Head of caudate nucleus (tissue), 42 donors: ENCODE data around the gene RNF167.
A peak's percentile ranks its signal among the peaks of the same experiment; 100 is the strongest.

ENCODE experiments used
- DNase-seq, 42 donors: peaks; one replicate each; pipeline versions ENCODE4 v3.0.0 to v3.0.0-alpha.2; 2020 to 2021; ENCODE audit warnings: mixed read lengths in 7 of 42
- intact Hi-C: fragments of 100-400 bp; cut with DNase I; formaldehyde crosslinking; loops from one replicate; pipeline ENCODE4 v1.15.0; 2022

RNF167 gene

DNA sequence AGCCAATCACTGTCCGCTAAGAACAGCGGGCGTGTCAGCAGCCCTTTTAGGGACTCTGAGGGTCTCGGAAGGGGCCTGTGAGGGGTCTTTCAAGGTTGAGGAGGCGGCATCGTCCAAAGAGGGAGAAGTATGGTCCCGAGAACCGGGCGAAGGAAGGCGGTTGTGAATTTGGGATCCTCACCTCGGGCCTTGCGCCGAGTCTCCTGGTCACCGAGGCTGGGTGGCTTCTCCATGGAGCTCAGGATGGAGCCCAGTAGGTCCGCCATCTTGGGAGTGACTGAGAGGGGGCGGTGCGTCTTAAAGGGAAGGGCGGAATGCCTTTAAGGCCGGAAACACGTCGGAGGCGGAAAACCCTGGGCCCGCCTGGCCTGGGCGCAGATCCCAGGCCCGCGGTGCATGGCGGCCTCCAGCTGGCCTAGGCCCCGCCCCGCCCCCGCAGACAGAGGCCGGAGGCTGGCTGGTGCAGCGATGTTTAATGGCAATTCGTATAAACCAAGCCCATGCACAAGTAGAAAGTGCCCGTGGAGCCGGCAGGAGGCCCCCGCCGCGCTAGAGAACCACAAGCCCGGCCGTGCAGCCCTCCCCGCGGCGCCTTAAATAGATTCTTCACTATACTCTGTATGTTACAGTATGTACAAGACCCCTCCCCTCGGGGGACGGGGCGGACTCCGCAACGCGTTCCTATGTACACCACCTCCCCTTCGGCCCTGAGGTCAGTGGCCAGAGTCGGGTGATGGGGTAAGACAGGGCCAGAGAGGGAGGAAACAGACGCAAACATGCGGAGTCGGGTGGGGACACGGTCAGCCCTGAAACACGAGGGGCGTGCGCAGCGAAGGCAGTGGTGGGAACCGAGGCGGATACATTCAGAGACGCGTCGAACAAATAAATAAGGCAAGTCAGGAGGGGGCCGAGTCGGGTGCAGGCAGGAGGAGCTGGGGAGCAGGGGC is 27.7 kb downstream of the RNF167 start, which contains the start of gene SPAG7:
Gene SPAG7, minus strand, starts transcription at position 279 of the 947 bp plus-strand sequence. Its CDS starts 13 bp downstream, at position 266.
- intact Hi-C loops = loop anchor here (2.0 kb wide), 1 partner anchor 19 kb away; the partner anchor contains the start of gene PFN1
- peak; percentile 91 to 98 (median 95) for DNase-seq

DNA sequence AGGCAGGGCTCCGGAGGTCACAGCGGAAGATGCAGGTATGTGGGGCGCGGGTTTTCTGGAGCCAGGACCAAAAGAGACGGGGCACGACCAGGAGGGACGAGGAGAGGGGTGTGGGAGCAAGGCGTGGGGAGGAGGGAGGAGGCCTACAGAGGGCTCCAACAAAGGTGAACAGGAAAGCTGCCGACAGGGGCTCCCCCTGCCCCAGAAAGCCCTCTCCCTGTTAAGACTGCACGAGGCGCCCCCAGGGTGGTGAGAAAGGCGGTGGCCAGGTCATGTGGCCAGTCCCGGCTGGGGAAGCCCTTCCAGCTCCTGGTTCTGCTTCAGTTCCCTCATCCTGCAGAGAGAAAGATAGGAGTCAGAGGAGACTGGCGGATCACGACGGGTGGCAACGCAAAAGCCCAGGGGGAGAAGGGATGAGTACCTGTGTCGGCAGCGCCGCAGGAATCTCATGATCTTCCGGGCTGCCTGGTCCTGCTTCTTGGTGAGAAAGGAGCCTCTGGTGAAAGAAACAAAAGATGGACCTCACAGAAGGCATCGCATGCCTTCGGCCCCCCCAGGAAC is 28.5 kb downstream of the RNF167 start:
- DNase-seq = peak in 15 of 42 donors; percentile 12 to 53 (median 31)
- intact Hi-C loops = no loop called here

DNA sequence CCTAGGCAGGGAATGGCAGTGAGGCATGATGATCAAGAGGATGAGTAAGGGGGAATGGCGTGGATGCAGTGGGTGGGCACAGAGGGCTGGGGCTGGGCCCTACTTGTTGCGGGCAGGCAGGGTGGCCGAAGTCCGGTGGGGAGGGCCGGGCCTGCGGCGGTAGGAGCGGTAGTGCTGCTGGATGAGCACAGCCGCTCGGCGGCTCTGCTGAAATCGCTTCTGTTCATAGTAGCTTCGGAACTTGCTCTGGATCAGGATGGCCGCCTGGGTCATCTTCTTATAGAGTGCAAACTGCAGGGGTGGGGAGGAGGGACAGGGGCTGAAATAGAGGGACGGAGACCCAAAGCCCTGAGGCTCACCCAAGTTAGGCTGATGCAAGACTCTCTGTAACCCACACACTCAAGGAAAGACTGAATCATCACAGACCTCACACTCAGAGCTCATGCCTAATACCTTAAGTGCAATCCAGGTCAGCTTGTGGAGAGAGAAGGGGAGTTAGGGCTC is 29.0 kb downstream of the RNF167 start:
- intact Hi-C loops = no loop called here
- peak in 11 of 42 donors; percentile 5 to 58 (median 29) for DNase-seq

DNA sequence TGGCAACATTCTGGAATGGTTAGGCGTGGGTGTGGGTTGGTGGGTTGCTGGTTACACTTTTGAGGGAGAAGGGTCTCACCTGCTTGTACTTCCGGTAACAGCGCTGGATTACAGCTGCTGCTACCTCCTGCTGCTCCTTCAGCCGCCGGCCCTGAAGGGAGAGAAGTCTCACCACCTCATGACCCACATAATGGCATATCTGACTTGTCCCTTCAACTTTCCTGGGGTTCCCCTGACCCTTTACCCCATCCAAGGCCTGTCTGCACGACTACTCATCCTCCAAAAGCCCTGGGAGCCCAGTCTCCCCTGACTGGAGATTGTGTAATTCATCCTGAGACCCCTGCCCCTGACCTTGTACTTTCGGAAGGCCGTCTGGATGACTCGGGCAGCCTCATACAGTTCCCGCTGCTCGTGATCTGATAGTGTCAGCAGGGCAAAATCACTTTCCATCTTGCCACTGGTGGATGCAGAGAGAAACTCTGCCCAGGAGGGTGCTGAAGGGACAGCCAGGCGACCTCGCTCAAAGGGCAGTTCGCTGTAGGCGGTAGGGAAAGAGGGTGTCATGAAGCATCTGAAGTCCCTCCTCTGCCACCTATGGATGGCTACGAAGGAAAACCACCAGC is 29.6 kb downstream of the RNF167 start:
- intact Hi-C loops = no loop called here
- no peak for DNase-seq

DNA sequence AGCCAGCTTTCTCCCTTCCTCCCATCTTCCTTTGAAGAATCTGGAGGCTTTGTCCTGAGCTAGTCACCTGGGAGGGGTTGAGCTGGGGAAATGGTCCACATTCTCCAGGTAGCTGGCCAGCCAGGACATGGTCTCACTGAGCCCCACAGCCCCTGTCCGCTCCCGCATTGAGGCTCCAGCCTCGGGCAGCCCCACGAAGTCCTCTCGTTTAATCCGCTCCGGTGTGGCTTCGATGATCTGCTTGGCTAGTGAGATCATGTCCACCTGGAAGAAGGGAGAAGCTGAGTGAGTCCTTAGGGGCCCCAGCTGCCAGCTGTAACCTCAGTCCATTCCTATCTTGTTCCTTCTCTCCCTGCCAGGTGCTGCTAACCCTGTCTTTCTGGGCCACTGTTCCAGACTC is 30.2 kb downstream of the RNF167 start:
- intact Hi-C loops = no loop called here
- no peak for DNase-seq

DNA sequence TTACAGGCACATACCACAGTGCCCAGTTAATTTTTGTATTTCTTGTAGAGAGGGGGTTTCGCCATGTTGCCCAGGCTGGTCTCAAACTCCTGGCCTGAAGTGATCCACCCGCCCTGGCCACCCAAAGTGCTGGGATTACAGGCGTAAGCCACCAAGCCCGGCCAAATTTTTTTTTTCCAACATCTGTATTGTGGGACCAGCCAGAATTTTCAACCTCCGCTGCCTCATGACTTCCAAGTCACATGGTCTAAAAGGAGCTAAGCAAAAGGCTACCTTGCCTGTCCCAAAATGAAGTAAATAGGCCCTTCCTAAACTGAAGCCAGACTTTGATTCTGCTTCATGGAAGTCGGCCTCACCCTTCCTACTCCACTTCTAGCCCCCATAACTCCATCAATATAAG is 31.8 kb downstream of the RNF167 start:
- intact Hi-C loops = no loop called here

DNA sequence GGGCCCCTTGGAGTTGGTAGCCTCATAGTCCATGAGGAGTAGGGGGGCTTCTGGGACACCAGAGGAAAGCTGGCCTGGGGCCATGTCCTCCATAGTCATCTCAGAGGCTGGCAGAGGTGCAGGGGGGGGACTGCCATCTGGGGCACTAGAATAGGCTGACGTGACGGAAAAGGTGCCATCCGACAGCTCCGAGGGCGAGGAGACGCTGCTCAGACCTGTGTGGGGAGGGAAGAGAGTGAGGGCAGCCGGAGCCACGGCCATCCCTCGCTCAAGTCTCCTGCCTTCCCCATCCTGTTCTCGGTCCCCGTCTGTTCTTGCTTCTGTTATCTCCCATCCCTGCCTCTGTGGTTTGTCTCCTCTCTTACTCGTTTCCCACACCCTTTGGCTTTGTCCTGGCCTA is 32.3 kb downstream of the RNF167 start:
- no peak for DNase-seq
- intact Hi-C loops = no loop called here

More for the DNA sequence above, 31.8 kb downstream of the RNF167 start:
- no peak for DNase-seq

DNA sequence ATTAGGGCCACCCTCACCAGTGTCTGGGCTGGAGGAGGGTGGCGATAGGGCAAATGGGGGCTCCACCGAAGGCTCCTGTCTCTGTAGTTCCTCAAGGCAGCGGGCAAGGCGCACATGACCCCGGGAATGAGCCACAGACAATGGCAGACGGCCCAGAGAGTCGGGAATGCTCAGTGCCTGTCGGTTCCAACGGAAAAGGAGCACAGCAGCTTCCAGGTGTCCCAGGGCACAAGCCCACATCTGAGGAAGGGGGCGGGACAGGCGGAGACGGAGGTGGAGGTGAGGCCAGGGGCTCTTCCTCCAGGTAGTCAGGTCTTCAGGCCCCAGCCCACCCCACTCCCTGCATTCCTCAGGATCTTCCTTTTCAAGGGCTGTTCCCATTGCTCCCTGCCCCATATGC is 32.7 kb downstream of the RNF167 start:
- DNase-seq = no peak
- intact Hi-C loops = no loop called here

DNA sequence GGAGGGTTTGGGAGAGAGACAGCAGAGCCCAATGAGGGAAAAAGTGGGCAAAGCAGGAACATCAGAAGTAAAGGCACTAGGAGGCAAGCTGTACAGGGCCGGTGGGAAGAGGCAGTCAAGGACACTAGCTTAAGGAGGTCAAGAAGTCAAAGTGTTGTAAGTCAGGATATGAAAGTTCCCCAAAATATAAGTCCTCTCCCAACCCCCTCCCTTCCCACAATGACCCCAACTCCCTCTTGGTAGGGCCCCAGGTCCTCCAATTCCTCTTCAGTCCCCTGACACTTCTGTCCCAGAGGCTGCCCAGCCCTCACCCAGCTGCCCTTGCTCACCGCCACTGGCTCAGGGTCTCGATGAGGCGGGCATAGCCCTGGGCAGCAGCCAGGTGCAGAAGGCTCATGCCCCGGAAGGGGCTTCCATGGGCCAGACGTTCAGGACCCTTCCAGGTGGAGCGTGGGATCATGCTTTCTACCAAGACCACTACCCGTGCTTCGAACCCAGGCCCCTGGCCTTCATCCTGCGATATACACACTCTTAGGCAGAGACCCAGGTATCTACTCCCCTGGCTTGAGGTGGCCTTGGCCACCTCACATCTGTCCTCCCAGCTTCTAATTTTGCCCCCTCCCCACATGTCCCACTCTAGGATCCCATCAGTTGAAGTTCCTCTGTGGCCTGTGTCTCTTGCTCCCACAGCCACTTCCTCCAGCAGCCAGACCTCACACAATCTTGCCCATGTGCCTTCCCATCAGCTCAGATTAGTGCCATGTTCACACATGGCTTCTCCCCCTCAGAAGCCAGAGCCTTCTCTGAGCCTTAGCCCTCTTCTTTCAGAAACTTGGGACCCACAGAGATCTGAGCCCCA is 33.4 kb downstream of the RNF167 start:
- DNase-seq = no peak
- intact Hi-C loops = no loop called here

DNA sequence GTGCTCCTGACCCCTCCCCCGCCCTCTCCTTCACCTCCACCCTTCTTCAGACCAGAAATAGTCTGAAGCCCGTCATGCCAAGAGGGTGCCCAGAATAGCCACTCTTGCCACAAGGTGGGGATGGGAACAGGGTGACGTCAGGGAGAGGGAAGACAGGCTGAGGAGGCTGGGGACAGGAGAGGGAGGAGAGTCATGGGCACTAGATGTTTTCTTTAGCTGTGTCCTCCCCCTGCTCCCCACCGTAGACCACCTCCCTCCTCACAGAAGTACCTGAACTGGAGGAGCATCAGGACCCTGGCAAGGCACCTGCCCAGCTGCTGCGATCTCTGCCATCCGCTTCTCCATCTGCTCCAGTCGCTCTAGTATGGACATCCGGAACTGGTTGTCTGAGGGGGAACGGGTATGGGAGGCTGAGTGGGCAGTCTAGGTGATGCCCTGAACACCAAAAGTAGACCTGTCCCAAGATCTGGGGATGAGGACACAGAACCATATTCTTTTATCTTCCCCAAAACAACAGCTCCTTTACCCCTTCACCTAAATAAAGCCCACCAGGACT is 34.1 kb downstream of the RNF167 start:
- intact Hi-C loops = no loop called here
- DNase-seq = no peak

DNA sequence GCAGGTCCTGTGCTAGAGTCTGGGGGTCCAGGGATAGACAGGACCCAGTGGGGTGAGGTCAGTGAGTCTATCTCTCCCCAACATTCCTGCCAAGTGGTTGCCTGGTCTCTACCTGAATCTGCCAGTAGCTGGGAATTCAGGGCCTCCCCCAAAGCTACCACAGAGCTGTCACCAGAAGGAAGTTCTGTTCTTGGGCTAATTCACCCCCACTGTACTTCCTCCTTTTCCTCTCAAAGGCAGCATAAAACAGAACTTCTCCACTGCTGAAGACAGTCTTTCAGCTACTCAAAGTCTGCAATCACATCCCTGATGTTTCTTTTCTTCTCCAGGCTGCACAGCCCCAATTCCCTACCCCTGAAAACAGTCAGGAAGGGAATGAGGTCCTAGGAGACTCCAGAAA is 38.7 kb downstream of the RNF167 start:
- intact Hi-C loops = no loop called here
- DNase-seq = no peak

DNA sequence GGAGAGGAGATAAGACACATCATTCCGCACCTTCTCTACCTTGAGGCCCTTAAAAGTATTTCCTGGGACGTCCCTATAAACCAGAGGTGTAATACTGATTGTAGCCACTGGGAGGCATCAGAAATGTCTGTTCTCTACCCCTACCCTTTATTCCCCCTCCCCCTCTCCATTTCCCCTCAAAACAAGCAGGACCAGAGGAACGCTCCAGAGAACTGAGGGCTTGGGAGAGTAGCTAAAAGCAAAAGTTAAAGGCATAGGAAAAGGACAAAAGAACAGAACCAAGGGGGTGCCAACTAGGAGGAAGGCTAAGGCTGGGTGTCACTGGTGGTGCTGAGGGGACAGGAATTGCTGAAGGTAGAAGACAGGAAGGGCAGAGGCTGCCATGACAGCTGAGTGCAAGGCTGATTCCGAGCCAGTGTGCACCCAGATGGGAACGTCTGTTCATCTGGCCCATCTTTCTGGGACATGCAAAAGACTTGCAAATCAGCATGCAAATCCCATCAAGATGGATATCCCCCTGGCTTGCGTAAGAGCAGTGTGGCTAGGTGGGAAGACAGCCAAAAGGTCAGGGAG is 40.7 kb downstream of the RNF167 start:
- intact Hi-C loops = loop anchor here (10.0 kb wide), 1 partner anchor 84 kb away; no protein-coding TSS in a partner anchor
- DNase-seq = peak in 13 of 42 donors; percentile 20 to 76 (median 41)

DNA sequence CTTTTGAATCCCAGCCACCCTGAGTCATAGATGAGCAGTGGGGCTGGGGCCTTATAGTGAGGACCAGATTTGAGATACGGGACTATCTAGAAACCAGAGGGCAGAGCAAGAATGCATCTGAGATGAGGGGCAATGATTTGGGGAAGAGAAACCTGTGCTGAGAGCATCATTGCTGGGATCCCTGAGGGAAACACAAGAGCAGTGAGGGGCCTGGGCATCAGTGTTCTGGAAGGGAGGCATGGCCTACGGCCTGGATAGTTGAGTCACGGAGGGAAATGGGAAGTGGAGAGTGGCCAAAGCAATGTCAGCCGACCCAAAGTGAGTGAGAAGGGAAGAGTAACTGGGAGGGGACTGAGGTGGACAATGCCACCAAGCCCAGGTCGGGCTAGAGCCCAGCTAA is 42.2 kb downstream of the RNF167 start:
- DNase-seq = no peak
- intact Hi-C loops = loop anchor here (10.0 kb wide), 1 partner anchor 82 kb away; no protein-coding TSS in a partner anchor

DNA sequence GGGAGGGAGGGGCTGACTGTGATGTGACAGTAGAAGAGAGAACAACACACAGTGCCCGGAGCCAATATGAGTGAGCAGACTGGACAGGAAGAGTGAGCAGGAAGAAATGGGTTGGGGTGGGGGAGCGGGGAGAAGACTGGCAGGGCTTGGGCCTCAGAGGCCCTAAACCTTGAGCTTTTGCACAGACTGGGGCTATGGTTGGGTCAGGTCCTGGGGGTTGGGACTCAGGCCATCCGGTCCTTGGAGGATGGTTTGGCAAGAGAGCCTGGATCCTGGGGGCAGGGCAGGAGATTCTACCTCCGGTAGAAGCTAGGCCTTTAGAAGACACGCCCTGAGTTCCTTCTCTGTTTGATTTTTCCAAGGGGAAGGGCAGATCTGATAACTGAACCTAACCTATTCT is 46.3 kb downstream of the RNF167 start:
- intact Hi-C loops = loop anchor here (10.0 kb wide), 1 partner anchor 78 kb away; no protein-coding TSS in a partner anchor
- DNase-seq = peak in 1 of 42 donors; percentile 28

DNA sequence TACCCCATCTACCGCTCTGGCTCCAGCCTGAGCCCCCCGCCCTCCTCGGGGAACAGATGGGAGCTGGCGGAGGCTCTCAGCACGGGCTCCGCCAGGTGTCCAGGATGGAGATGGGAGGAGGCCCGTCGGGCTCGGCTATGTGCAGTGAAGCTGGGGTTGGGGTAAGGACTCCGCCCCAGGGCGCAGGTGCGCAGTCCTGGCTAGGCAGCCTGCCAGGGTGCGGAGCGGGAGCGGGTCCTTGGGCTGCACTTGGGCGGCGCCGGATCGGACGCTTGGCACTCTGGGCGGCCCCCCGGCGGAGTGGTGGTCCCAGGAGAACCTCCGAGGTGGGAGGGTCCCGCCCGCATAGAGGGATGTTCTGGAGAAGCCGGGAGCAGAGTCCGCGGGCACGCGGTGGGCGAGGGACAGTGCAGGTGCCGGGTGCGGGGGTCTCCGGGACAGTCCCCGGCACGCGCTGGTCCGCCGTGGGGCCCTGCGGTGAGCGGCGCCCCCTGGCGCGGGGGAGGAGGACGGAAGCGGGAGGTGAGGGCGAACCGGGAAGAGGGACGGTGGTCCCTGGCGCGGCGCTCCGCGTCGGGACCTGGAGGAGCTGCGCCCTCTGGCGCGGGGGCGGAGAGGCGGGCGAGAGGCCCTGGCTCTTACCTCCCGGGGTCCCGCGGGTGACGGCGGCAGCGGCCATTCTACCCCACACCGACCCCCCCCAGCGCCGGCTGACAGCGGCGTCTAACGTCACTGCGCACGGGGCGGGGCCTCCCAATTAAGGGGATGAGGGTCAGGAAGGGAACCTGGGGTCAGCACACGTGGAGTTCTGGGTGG is 47.1 kb downstream of the RNF167 start, which contains the start of gene CAMTA2:
Gene CAMTA2, minus strand, starts transcription at position 725 of the 816 bp plus-strand sequence. CDS start 1,453 bp downstream, outside the sequence.
- DNase-seq = peak; percentile 78 to 96 (median 93)
- intact Hi-C loops = loop anchor here (10.0 kb wide), 1 partner anchor 78 kb away; no protein-coding TSS in a partner anchor

DNA sequence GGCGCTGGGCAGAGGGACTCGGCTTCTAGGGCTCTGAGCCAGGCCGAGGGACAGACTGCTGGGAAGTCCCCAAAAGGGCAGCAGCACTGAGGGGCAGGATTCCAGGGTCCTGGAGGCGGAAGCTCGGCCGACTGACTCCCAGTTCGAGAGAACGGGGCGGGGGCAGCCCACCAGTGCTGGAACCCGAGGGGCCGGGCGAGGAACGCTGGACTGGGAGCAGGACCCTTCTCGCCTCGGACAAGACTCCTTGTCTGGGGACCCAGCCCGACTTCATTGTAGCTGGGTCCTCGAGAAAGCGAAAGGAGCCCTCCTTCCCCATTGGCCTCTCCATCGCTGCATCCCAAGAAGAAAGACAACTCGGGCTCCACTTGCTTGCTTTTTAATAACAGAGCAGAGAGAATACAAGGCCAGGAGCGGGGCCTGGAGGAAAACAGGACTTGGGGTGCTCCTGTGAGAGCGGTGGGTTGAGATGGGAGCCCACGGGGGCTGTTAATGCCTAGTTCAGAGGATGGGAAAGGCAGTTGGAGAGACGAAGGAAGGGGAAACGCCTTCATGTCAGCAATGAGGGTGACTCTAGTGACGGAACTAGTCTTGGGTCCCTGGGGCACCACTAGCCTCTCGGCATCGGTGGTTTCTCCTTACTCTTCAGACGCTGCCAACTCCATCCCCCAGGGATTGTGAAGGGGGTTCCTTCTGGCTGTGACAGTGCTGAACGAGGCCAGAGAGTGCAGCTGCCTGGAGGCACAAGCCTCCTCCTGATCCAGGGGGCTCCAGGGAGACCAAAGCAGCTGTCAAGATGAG is 47.9 kb downstream of the RNF167 start:
- peak in 2 of 42 donors; percentile 27 to 29 for DNase-seq
- intact Hi-C loops = loop anchor here (10.0 kb wide), 1 partner anchor 77 kb away; no protein-coding TSS in a partner anchor
